HG03457 (cell line): ENCODE data around the gene KNSTRN.

Source experiments
- ATAC-seq: cut with Tn5 transposase; IDR thresholded peaks from one replicate; pipeline ENCODE4 v1.9.1; 2021; ENCODE audit warnings: moderate number of reproducible peaks; ENCODE audit not compliant: unreplicated experiment

The KNSTRN gene

GRCh38 chr15:40345867-40346578, 36.5 kb upstream of the KNSTRN start:
- no peak for ATAC-seq

- ATAC-seq: no peak
Observed at GRCh38 chr15:40346579-40347558, 35.7 kb upstream of the KNSTRN start.

GRCh38 chr15:40347559-40348473, 34.7 kb upstream of the KNSTRN start:
- ATAC-seq: no peak

DNA sequence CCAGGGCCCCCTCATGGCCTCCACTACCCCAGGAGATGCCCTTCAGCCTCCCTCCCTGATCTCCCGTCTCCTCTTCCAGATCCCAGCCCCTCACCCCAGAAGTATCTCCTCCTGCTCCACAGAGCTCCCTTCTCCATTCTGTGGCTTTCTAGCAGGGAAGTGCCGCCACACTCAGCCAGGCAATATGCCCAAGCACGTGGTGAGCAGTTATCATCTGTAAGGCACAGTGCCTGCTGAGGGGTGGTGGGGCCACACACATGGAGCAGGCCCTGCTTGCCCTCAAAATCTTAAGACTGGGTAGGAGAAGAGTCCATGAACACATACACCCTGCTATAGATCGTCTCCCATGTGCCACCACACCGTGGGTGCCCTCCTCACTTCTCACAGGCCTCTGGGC, 34.0 kb upstream of the KNSTRN start:
- no peak for ATAC-seq

- ATAC-seq: no peak
Observed at GRCh38 chr15:40349163-40349562, 33.4 kb upstream of the KNSTRN start.

- ATAC-seq: no peak
Observed at GRCh38 chr15:40352281-40352901, 30.1 kb upstream of the KNSTRN start.

GRCh38 chr15:40353697-40354096, 28.8 kb upstream of the KNSTRN start:
- ATAC-seq: no peak

DNA sequence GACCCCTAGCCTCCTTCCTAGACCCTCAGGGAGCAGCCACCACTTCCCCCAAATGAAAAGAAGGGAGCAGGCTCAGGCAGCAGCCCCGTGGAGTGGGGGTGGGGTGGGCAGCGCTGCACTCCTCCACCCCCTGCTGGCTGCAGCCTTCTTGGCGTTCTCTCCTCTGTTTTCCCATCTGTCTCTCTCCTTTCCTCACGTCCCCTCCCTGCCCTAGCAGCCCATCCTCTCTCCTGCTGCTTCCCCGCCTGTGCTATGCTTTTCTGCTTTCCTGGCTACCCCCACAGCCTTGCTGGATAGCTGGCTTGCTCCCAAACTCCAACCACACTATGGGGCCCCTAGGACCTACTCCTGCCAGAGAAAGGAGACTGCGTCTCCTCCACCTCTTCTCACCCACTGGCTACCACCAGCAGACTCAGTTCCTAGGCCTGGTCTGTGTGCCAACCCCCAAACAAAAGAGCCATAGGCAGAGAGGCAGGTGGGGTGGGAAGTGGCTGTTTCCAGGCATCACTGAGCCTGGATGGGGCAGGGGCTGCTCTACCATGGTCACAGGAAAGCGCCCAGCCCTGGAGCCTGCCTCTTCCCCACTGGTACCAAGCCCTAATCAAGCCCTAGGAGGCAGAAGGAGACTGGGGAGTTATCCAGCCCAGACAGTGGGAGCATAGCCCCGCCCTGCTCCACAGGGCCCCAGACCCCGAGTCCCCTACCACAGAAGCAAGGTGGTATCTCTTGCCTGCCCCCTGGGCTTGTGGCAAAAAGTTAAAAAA, 27.9 kb upstream of the KNSTRN start:
- no peak for ATAC-seq

DNA sequence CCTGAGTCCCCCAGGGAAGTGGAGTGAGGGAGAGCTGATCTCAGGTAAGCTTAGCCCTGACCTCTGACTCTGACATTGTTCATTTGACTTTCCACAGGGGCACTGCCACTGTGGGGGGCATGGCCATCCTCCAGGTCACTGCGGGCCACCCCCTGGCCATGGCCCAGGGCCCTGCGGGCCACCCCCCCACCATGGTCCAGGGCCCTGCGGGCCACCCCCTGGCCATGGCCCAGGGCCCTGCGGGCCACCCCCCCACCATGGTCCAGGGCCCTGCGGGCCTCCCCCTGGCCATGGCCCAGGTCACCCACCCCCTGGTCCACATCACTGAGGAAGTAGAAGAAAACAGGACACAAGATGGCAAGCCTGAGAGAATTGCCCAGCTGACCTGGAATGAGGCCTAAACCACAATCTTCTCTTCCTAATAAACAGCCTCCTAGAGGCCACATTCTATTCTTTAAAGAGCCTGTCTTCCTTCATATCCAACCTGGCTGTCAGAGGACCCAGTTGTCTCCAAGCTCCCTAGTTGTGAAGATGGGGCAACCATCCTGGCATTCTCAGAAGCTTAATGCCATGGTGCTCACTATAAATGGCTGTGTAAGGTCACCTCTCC, 26.4 kb upstream of the KNSTRN start:
- ATAC-seq: no peak

- no peak for ATAC-seq
Observed at GRCh38 chr15:40357246-40357645, 25.3 kb upstream of the KNSTRN start.

GRCh38 chr15:40357723-40358470, 24.6 kb upstream of the KNSTRN start, which contains the start of gene DISP2:
DISP2 (plus strand) TSS chr15:40358219; CDS start chr15:40358322, 103 bp downstream.
- peak; percentile 50 for ATAC-seq

- no peak for ATAC-seq
Observed at GRCh38 chr15:40358471-40359353, 23.8 kb upstream of the KNSTRN start.

- no peak for ATAC-seq
Observed at GRCh38 chr15:40360015-40360414, 22.5 kb upstream of the KNSTRN start.

- ATAC-seq: no peak
Observed at GRCh38 chr15:40361640-40362039, 20.9 kb upstream of the KNSTRN start.

DNA sequence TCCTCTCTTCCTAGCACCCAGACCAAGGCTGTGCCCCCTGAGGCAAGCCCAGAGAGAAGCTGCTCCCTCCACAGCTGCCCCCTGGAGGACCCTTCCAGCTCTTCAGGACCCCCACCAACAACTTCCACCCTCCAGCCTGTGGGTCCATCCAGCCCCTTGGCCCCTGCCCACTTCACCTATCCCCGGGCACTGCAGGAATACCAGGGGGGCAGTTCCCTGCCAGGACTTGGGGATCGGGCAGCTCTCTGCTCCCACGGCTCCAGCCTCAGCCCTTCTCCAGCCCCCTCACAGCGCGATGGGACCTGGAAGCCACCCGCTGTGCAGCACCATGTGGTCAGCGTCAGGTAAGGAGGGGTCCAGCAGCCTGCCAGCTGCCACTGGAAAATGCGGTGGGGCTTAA, 18.9 kb upstream of the KNSTRN start:
- no peak for ATAC-seq

DNA sequence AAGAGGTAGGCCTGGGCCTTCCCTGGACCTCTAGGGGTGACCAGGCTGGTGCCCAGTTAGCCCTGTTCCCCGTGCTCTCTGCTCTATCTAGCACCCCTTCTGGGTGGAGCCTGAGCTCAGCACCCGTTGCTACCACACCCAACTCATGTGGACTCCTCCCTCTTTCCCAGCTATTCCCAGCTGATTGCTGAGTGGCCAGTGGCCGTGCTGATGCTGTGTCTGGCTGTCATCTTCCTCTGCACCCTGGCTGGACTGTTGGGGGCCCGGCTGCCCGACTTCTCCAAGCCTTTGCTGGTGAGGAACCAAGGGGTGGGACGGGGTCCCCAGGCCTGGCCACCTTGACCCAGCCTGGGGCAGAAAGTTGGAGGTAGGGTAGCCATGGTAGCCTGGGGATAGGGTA, 18.3 kb upstream of the KNSTRN start:
- ATAC-seq: no peak

- ATAC-seq: no peak
Observed at GRCh38 chr15:40365016-40365415, 17.5 kb upstream of the KNSTRN start.
